Measurements from ENCODE around the gene MAN2B2. TPM values are rescaled to one million over a fixed set of nuclear protein-coding genes. Genes with fewer than 3 reads are reported as not detected.

Gene MAN2B2
- total and polyA plus RNA-seq, 9 of the 15 experiments (the other 6 are each of a cell fraction or from before 2014, with no cell fraction given), result 0.21 to 8.8 (median 3.7) TPM

DNA sequence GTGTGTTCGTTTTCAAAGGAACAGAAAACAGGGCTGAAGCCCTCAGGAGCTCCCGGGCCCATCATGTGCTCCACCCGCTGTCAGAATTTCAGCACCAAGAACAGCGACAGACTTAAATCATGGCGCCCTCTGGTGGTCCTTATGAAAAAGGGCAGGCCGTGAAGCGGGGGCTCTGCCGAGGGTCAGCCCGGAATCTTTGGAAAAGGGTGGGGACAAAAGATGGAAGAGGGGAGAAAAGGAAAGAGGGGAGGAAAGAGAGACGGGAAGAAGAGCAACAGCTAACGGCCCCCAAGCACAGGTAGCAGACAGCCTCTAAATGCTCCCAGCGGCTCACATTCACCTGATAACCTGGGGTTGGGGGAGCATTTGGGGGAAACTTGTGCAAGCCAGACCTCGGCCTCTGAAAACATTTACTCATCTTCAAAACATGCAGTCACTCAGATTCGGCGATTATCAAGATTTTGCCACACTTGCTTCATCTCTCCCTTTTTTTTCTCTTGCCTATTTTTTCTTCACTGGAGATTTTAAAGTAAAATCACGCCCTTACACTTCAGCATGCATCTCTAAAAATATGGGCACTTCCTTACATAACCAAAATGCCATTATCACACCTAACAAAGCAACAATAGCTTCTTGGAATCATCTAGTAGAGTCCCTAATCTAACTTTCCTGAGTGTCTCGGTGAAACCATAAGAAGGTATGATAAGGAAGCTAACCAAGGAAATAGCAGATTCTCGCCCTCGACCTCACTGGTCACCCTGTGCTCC is 28.1 kb upstream of the MAN2B2 start (continued):
- TF ChIP-seq KLF6 (CRISPR knock-in tag; IDR thresholded peaks at IDR 0.05; ENCODE audit: borderline replicate concordance), result no peak
- TF ChIP-seq NONO (IDR thresholded peaks at IDR 0.05; ENCODE audit: low read depth in 2 of 2, low read length in 1 of 2), result no peak
- TF ChIP-seq BRF1 (IDR thresholded peaks at IDR 0.05; ENCODE audit: borderline replicate concordance, extremely low read depth, insufficient read length), result no peak
- TF ChIP-seq RB1 (IDR thresholded peaks at IDR 0.05; ENCODE audit: low read depth), result peak; percentile 62; the same call in 1 of the 2 replicates
- TF ChIP-seq ZNF134 (CRISPR knock-in tag; conservative IDR thresholded peaks at IDR 0.05), result no peak
- no peak for TF ChIP-seq ZNF764 (CRISPR knock-in tag; IDR thresholded peaks at IDR 0.05; ENCODE audit: low read depth)
- TF ChIP-seq, protein P1, sequence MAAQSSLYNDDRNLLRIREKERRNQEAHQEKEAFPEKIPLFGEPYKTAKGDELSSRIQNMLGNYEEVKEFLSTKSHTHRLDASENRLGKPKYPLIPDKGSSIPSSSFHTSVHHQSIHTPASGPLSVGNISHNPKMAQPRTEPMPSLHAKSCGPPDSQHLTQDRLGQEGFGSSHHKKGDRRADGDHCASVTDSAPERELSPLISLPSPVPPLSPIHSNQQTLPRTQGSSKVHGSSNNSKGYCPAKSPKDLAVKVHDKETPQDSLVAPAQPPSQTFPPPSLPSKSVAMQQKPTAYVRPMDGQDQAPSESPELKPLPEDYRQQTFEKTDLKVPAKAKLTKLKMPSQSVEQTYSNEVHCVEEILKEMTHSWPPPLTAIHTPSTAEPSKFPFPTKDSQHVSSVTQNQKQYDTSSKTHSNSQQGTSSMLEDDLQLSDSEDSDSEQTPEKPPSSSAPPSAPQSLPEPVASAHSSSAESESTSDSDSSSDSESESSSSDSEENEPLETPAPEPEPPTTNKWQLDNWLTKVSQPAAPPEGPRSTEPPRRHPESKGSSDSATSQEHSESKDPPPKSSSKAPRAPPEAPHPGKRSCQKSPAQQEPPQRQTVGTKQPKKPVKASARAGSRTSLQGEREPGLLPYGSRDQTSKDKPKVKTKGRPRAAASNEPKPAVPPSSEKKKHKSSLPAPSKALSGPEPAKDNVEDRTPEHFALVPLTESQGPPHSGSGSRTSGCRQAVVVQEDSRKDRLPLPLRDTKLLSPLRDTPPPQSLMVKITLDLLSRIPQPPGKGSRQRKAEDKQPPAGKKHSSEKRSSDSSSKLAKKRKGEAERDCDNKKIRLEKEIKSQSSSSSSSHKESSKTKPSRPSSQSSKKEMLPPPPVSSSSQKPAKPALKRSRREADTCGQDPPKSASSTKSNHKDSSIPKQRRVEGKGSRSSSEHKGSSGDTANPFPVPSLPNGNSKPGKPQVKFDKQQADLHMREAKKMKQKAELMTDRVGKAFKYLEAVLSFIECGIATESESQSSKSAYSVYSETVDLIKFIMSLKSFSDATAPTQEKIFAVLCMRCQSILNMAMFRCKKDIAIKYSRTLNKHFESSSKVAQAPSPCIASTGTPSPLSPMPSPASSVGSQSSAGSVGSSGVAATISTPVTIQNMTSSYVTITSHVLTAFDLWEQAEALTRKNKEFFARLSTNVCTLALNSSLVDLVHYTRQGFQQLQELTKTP (IDR thresholded peaks at IDR 0.05; ENCODE audit: low read depth in 1 of 2, partially characterized antibody in 2 of 2), result peak in 1 of 2 experiments; percentile 95
- peak; percentile 88 for TF ChIP-seq ZNF766 (CRISPR knock-in tag; conservative IDR thresholded peaks at IDR 0.05)
- TF ChIP-seq, protein P2, sequence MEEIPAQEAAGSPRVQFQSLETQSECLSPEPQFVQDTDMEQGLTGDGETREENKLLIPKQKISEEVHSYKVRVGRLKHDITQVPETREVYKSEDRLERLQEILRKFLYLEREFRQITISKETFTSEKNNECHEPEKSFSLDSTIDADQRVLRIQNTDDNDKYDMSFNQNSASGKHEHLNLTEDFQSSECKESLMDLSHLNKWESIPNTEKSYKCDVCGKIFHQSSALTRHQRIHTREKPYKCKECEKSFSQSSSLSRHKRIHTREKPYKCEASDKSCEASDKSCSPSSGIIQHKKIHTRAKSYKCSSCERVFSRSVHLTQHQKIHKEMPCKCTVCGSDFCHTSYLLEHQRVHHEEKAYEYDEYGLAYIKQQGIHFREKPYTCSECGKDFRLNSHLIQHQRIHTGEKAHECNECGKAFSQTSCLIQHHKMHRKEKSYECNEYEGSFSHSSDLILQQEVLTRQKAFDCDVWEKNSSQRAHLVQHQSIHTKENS (CRISPR knock-in tag; IDR thresholded peaks at IDR 0.05), result no peak
- no peak for TF ChIP-seq BMI1 (IDR thresholded peaks at IDR 0.05; ENCODE audit: low read length)
- no peak for TF ChIP-seq MYNN (IDR thresholded peaks at IDR 0.05)
- TF ChIP-seq MYNN (CRISPR knock-in tag; IDR thresholded peaks at IDR 0.05), result no peak
- peak; percentile 68 for TF ChIP-seq ZNF263 (CRISPR knock-in tag; IDR thresholded peaks at IDR 0.05; ENCODE audit: borderline replicate concordance)
- TF ChIP-seq TRIM24 (IDR thresholded peaks at IDR 0.05), result no peak
- TF ChIP-seq, protein P3, sequence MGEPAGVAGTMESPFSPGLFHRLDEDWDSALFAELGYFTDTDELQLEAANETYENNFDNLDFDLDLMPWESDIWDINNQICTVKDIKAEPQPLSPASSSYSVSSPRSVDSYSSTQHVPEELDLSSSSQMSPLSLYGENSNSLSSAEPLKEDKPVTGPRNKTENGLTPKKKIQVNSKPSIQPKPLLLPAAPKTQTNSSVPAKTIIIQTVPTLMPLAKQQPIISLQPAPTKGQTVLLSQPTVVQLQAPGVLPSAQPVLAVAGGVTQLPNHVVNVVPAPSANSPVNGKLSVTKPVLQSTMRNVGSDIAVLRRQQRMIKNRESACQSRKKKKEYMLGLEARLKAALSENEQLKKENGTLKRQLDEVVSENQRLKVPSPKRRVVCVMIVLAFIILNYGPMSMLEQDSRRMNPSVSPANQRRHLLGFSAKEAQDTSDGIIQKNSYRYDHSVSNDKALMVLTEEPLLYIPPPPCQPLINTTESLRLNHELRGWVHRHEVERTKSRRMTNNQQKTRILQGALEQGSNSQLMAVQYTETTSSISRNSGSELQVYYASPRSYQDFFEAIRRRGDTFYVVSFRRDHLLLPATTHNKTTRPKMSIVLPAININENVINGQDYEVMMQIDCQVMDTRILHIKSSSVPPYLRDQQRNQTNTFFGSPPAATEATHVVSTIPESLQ (CRISPR knock-in tag; IDR thresholded peaks at IDR 0.05), result 0 out of 2 replicates have a peak, but pooled peaks have one; percentile 58
- peak; percentile 17 to 31; a peak in 1 of 4 replicates for TF ChIP-seq TEAD1 (CRISPR knock-in tag; IDR thresholded peaks at IDR 0.05)
- TF ChIP-seq KAT7 (CRISPR knock-in tag; IDR thresholded peaks at IDR 0.05; ENCODE audit: borderline replicate concordance), result no peak
- TF ChIP-seq, protein P4, sequence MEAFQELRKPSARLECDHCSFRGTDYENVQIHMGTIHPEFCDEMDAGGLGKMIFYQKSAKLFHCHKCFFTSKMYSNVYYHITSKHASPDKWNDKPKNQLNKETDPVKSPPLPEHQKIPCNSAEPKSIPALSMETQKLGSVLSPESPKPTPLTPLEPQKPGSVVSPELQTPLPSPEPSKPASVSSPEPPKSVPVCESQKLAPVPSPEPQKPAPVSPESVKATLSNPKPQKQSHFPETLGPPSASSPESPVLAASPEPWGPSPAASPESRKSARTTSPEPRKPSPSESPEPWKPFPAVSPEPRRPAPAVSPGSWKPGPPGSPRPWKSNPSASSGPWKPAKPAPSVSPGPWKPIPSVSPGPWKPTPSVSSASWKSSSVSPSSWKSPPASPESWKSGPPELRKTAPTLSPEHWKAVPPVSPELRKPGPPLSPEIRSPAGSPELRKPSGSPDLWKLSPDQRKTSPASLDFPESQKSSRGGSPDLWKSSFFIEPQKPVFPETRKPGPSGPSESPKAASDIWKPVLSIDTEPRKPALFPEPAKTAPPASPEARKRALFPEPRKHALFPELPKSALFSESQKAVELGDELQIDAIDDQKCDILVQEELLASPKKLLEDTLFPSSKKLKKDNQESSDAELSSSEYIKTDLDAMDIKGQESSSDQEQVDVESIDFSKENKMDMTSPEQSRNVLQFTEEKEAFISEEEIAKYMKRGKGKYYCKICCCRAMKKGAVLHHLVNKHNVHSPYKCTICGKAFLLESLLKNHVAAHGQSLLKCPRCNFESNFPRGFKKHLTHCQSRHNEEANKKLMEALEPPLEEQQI (IDR thresholded peaks at IDR 0.05), result peak; percentile 67; the same call in 1 of the 2 replicates

Data from K562 (cell line).